Transverse colon (tissue), 4 donors: ENCODE results near the gene CCDC150. TPM values are rescaled to one million over a fixed set of nuclear protein-coding genes. Genes with fewer than 3 reads are reported as not detected.

Experiments used
- DNase-seq: peaks from one replicate; pipeline ENCODE4 v3.0.0-alpha.2; 2019
- H3K27ac ChIP-seq, 4 donors: fragments of 200-600 bp; sonication (generic); 2 replicates each; pipeline ENCODE4 v1.5.1; 2016 to 2018; ENCODE audit warnings: inconsistent platforms in 4 of 4
- H3K27me3 ChIP-seq: fragments of 200-600 bp; sonication (generic); 2 replicates; pipeline ENCODE4 v1.5.1; 2017; ENCODE audit warnings: inconsistent platforms
- H3K36me3 ChIP-seq, 4 donors: fragments of 200-600 bp; sonication (generic); 2 replicates each; pipeline ENCODE4 v1.5.1; 2017 to 2019; ENCODE audit warnings: inconsistent platforms in 4 of 4
- H3K4me1 ChIP-seq, 4 donors: fragments of 200-600 bp; sonication (generic); 2 replicates each; pipeline ENCODE4 v1.5.1; 2017 to 2020; ENCODE audit warnings: inconsistent platforms in 4 of 4
- H3K4me3 ChIP-seq, 4 donors: fragments of 200-600 bp; sonication (generic); 1 replicate in 1 of 4; 2 replicates in 3 of 4; pipeline versions ENCODE4 v1.5.1 to v1.6.1; 2017 to 2019; ENCODE audit warnings: inconsistent platforms in 4 of 4
- H3K9me3 ChIP-seq, 2 donors: fragments of 200-600 bp; sonication (generic); 2 replicates each; pipeline ENCODE4 v1.5.1; 2017 to 2019; ENCODE audit warnings: inconsistent platforms in 2 of 2
- CTCF ChIP-seq, 5 experiments: fragments of 200-600 bp in 3 of 5; fragments of 450-650 bp in 2 of 5; sonication (generic) in 3 of 5; IDR thresholded peaks; 1 replicate in 2 of 5; 2 replicates in 3 of 5; pipeline ENCODE4 v1.5.1; 2016 to 2017; ENCODE audit warnings: antibody characterized with exemption in 5 of 5, inconsistent platforms in 3 of 5, mild to moderate bottlenecking in 2 of 5, moderate library complexity in 1 of 5
- EP300 ChIP-seq: sonication (generic); formaldehyde crosslinking; IDR thresholded peaks from one replicate; pipeline ENCODE4 v1.6.1; 2017; ENCODE audit warnings: antibody characterized with exemption, low read depth
- POLR2A ChIP-seq: fragments of 450-650 bp; IDR thresholded peaks from one replicate; pipeline ENCODE4 v1.6.1; 2016; ENCODE audit warnings: antibody characterized with exemption, mild to moderate bottlenecking, moderate library complexity
- POLR2AphosphoS5 ChIP-seq, 3 donors: sonication (generic); formaldehyde crosslinking; IDR thresholded peaks; one replicate each; pipeline ENCODE4 v1.6.1; 2016; ENCODE audit warnings: antibody characterized with exemption in 3 of 3
- WGBS, 2 donors: methylation state at CpG; one replicate each; pipeline ENCODE4 v1.1.5; 2018; ENCODE audit warnings: low coverage in 1 of 2; 5-methylcytosine and 5-hydroxymethylcytosine counted together
- in situ Hi-C, 4 donors: fragments of 200-750 bp; cut with MboI; loops; one replicate each; pipeline versions ENCODE4 v1.15.0 to v1.15.1; 2017; ENCODE audit warnings: low sequenced_read_pairs in 3 of 4, low pct_ligation_motif_present in 1 of 4, low pct_unique_long_range_greater_than_20kb in 1 of 4
- intact Hi-C: fragments of 100-400 bp; cut with DNase I; formaldehyde crosslinking; loops from one replicate; pipeline ENCODE4 v1.15.1; 2023; ENCODE audit warnings: low total_unique reads
- total RNA-seq, 4 donors: library from RNA; depleted of rRNA; stranded (reverse); fragments of >200 nt; gene quantifications; one replicate each; pipeline ENCODE4 v1.1.0, GENCODE V29; 2016

Gene CCDC150
- total RNA-seq, 4 donors from 2014 or later = 1.6 to 137 (median 2.7) TPM; not detected in 1

DNA sequence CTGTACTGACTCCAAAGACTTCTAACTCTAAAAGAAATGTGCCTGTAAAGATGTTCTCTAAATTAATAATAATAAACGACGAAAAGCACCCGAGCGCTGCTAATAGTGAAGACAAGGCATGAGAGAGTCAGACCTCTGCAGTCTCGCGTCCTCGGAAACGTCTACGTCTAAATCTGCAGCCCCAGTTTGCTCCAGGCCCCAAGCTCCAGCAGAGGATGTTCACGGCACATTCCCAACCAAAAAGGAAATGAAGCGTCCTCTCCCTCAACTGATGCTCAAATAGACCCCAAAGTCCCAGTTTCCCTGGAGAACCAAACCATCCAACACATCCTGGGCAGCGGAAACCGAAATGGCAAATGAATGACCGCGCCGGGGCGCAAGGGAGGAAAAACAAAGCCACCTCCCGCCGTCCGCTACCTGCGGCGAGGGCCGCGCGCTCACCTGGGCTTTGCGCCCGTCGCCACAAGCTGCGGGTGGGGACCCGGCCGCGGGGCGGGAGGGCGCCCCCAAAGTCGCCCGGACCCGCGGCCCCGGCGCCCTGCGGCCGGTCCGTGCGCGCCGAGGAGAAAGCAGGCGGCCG, 47.1 kb upstream of the CCDC150 start:
- H3K36me3 ChIP-seq = no peaks in the 10 kb centered on the region
- peaks cover 70% of the 10 kb centered on the region for H3K27me3 ChIP-seq
- 10 to 17% methylated on average over 11 to 12 of the region's 48 CpGs for WGBS, 2 donors
- peak overlapping the region in 1 of 4 donors; percentile 65 for H3K27ac ChIP-seq
- TF ChIP-seq CTCF (IDR thresholded peaks at IDR 0.05) (no peak), POLR2AphosphoS5 (IDR thresholded peaks at IDR 0.05) (no peak), EP300 (no peak), POLR2A (no peak)
- in situ Hi-C loops (no loop called here), intact Hi-C loops (no loop called here)
- peaks cover 0 to 11% (median 2%) of the 10 kb centered on the region in 4 donors for H3K4me1 ChIP-seq
- peak overlapping the region in 3 of 4 donors; percentile 48 to 83 (median 57) for H3K4me3 ChIP-seq
- H3K9me3 ChIP-seq = no peaks in the 10 kb centered on the region
- DNase-seq = no peak

DNA sequence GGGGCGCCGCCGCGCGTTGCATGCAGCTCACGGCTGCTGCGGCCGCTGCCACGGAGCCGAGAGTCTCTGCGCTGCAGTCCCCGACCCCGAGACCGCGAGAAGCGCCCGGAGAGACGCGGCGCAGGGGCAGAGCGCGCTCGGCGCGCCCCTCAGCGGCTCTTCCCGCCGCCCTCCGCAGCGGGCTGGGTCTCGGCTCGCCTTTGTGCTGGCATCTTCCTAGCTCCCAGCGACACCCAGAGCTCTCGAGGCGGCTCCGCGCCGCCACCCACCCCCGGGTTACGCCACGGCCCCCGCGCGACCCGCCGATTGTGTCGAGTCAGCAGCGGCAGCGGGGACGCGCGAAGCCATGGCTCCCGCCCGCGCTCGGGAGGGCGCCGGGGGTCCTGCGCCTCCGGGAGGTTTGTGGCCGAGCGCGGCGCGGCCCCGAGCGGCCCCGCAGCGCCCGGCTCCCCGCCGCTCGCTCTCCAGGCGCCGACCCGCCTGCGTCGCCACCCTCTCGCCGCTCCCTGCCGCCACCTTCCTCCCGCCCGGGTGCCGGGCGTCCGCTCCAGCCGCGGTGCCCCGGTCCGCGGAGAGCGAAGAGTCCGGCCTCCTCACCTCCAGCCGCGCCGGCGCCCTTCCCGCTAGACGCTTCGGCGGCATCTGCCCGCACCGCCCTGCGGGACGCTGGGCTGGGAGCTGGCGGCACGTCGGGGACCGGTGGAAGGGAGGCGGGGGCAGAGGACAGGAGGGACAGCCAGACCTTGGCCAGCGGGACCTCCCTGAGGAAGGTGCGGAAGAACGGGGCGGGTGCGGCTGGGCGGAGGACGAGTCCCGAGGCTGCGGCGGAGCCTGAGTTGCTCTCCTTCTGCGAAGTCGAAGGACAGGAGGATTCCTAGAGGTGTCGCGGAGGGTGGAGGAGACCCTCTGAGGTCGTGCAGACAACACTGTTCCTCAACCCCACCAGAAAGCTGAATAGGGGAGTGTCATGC, 46.3 kb upstream of the CCDC150 start, which contains the start of gene HECW2:
HECW2 (minus strand) TSS at position 644 of the 971 bp plus-strand sequence.
- H3K36me3 ChIP-seq = no peaks in the 10 kb centered on the region
- peaks cover 70% of the 10 kb centered on the region for H3K27me3 ChIP-seq
- TF ChIP-seq POLR2A (no peak), EP300 (no peak), CTCF (IDR thresholded peaks at IDR 0.05) (no peak), POLR2AphosphoS5 (IDR thresholded peaks at IDR 0.05) (no peak)
- H3K4me1 ChIP-seq = peaks cover 0 to 11% (median 2%) of the 10 kb centered on the region in 4 donors
- peak within 1 kb of the TSS in 1 of 4 donors; percentile 65 for H3K27ac ChIP-seq
- no peaks in the 10 kb centered on the region for H3K9me3 ChIP-seq
- intact Hi-C loops = no loop called here
- H3K4me3 ChIP-seq = peak within 1 kb of the TSS; percentile 47 to 83 (median 52)
- in situ Hi-C loops = no loop called here
- WGBS, 2 donors = 3% methylated on average over 47 of the region's 125 CpGs; no CpG with 5 or more reads in 1 of the 2 donors
- no peak for DNase-seq

DNA sequence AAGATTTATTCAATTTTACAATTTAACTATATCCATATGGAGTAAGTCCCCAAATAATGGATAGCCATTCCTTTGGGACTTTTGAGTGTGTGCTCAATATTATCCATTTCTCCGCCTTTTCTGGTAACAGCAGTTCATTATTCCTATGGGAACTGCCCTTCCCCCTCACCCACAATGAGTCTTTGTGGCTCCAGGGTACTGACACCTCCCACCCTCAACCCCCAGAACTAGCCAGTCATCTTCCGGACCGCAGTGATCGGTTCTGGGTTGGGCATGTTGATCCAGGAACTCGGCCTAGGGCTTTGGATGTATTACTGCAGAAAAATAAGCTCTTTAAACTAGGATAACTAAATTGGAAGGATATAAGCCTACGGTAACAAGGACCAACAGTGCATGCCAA, 45.4 kb upstream of the CCDC150 start:
- in situ Hi-C loops = no loop called here
- no peaks in the 10 kb centered on the region for H3K36me3 ChIP-seq
- no peak overlapping the region for H3K4me3 ChIP-seq
- WGBS, 2 donors = 75 to 89% methylated on average over 2 to 6 of the region's 6 CpGs
- no peaks in the 10 kb centered on the region for H3K9me3 ChIP-seq
- H3K27me3 ChIP-seq = peaks cover 67% of the 10 kb centered on the region
- TF ChIP-seq POLR2A = no peak
- TF ChIP-seq EP300 = no peak
- TF ChIP-seq CTCF (IDR thresholded peaks at IDR 0.05) = no peak
- no peak for TF ChIP-seq POLR2AphosphoS5 (IDR thresholded peaks at IDR 0.05)
- no peak overlapping the region for H3K27ac ChIP-seq
- intact Hi-C loops = loop anchor here (2.0 kb wide), 1 partner anchor 67 kb away; no protein-coding TSS in a partner anchor
- peaks cover 0 to 11% (median 2%) of the 10 kb centered on the region in 4 donors for H3K4me1 ChIP-seq
- DNase-seq = no peak

DNA sequence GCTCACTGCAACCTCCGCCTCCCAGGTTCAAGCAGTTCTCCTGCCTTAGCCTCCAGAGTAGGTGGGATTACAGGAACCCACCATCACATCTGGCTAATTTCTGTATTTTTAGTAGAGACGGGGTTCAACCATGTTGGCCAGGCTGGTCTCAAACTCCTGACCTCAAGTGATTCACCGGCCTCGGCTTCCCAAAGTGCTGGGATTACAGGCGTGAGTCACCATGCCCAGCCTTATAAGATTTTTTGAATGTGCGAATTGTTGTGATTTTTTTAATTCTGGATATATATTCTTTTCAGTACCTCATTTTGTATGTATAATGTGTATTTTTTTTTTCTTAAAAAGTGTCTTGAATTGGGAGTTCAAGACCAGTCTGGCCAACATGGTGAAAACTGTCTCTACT, 42.0 kb upstream of the CCDC150 start:
- intact Hi-C loops = no loop called here
- no peaks in the 10 kb centered on the region for H3K36me3 ChIP-seq
- H3K27ac ChIP-seq = no peak overlapping the region
- DNase-seq = no peak
- H3K27me3 ChIP-seq = peaks cover 33% of the 10 kb centered on the region
- H3K4me3 ChIP-seq = no peak overlapping the region
- H3K9me3 ChIP-seq = no peaks in the 10 kb centered on the region
- TF ChIP-seq EP300 (no peak), POLR2AphosphoS5 (IDR thresholded peaks at IDR 0.05) (no peak), CTCF (IDR thresholded peaks at IDR 0.05) (no peak), POLR2A (no peak)
- in situ Hi-C loops = no loop called here
- H3K4me1 ChIP-seq = peaks cover 0 to 6% (median 2%) of the 10 kb centered on the region in 4 donors
- 89 to 92% methylated on average over 5 to 6 of the region's 6 CpGs for WGBS, 2 donors
